Measurements from ENCODE around the gene NELL1.

Gene NELL1

DNA sequence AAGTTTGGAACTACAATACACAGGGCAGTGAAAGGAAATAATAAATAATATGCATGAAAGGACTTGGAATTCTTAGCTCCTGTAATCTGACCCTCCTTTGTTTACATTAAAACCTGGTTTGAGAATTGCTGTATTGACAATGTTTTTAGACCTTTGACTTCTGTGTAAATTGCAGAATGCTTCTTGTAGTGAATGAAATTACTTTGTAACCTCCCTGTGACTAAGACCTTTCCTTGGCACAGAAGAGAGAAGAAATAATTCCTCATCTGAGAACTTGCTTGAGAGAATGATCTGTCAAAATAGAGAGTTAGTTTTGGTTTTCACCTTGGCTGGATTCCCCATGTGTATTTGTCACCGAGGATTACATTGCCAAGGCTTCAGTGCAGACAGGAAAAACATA is 883.5 kb downstream of the NELL1 start:
- Histone ChIP-seq H3K36me3 (ENCODE audit: control insufficient read depth, insufficient read depth, low read length) (no peaks in the 10 kb centered on the region), H3K4me3 (ENCODE audit: low read length) (no peak overlapping the region), H3K27me3 (ENCODE audit: control insufficient read depth, insufficient read depth, low read length) (no peaks in the 10 kb centered on the region), H3K4me1 (ENCODE audit: control insufficient read depth, insufficient read depth, low read length) (no peaks in the 10 kb centered on the region), H3K27ac (ENCODE audit: low read length) (no peak overlapping the region), H3K9me3 (ENCODE audit: control insufficient read depth, insufficient read depth, low read length) (no peaks in the 10 kb centered on the region)
- no CpG with 5 or more reads among the region's 1 CpG for WGBS (ENCODE audit: insufficient coverage, insufficient read length)
- no peak for DNase-seq (ENCODE audit: low read depth, low spot score)

DNA sequence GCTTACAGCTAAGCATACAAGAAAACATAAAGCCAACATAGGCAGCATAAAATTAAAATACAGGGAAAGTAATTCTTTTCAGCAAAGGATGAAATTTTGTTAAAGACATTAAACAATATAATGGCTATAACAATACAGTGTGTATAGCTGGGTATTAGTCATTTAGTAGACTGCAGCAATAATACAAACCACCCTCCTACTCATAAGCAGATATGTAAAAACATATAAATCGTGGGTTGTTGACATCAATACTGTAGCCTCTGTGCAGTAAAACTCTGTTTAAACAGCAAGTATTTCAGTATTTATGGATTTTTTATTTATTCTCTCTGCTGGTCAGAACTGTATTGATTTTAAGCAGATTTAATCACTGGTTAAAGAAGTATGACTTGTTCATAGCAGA is 884.4 kb downstream of the NELL1 start:
- H3K4me1 ChIP-seq (ENCODE audit: control insufficient read depth, insufficient read depth, low read length), result no peaks in the 10 kb centered on the region
- WGBS (ENCODE audit: insufficient coverage, insufficient read length), result no CpG with 5 or more reads among the region's 1 CpG
- no peak overlapping the region for H3K4me3 ChIP-seq (ENCODE audit: low read length)
- H3K27ac ChIP-seq (ENCODE audit: low read length), result no peak overlapping the region
- H3K9me3 ChIP-seq (ENCODE audit: control insufficient read depth, insufficient read depth, low read length), result no peaks in the 10 kb centered on the region
- DNase-seq (ENCODE audit: low read depth, low spot score), result no peak
- no peaks in the 10 kb centered on the region for H3K36me3 ChIP-seq (ENCODE audit: control insufficient read depth, insufficient read depth, low read length)
- no peaks in the 10 kb centered on the region for H3K27me3 ChIP-seq (ENCODE audit: control insufficient read depth, insufficient read depth, low read length)

DNA sequence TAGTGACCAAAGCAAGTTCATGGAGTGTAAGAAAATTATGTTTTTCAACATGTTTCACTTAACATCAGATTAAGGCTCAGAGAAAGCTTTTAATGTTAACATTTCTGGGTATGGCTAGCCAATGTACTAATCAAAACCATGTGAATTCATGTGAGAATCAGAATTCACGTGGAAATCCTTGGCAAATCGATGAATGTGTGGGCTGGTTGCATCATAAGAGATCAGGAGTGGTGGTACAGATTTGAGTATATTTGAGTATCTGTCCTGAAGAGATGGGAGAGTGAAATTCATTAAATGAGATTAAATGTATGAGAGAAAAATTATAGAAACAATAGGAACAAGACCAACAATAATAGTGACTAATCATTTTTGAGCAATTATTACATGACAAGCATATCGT is 884.9 kb downstream of the NELL1 start:
- no CpG with 5 or more reads among the region's 3 CpGs for WGBS (ENCODE audit: insufficient coverage, insufficient read length)
- no peaks in the 10 kb centered on the region for H3K4me1 ChIP-seq (ENCODE audit: control insufficient read depth, insufficient read depth, low read length)
- no peaks in the 10 kb centered on the region for H3K27me3 ChIP-seq (ENCODE audit: control insufficient read depth, insufficient read depth, low read length)
- H3K9me3 ChIP-seq (ENCODE audit: control insufficient read depth, insufficient read depth, low read length), result no peaks in the 10 kb centered on the region
- no peaks in the 10 kb centered on the region for H3K36me3 ChIP-seq (ENCODE audit: control insufficient read depth, insufficient read depth, low read length)
- no peak overlapping the region for H3K4me3 ChIP-seq (ENCODE audit: low read length)
- no peak for DNase-seq (ENCODE audit: low read depth, low spot score)
- no peak overlapping the region for H3K27ac ChIP-seq (ENCODE audit: low read length)

DNA sequence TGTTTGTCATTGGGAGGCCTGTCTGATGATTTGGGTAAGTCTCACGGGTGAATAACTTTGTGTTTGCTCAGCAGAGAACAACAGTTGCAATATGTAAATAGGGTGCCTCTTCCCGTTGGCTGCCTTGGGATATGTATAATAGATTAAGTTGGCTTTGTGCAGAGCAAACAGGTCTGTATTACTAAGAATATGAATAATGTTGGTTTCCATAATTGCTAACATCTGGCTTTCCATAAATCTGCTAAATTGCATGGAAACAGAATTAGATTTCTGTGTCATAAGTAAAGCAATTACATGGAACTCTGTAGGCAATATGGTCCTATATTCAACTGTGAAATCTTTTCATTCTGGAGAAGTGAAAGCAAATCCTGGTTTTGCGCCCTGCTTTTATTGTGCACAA is 887.5 kb downstream of the NELL1 start:
- no peaks in the 10 kb centered on the region for H3K36me3 ChIP-seq (ENCODE audit: control insufficient read depth, insufficient read depth, low read length)
- H3K4me1 ChIP-seq (ENCODE audit: control insufficient read depth, insufficient read depth, low read length), result no peaks in the 10 kb centered on the region
- no peak for DNase-seq (ENCODE audit: low read depth, low spot score)
- H3K9me3 ChIP-seq (ENCODE audit: control insufficient read depth, insufficient read depth, low read length), result no peaks in the 10 kb centered on the region
- no peak overlapping the region for H3K27ac ChIP-seq (ENCODE audit: low read length)
- no peak overlapping the region for H3K4me3 ChIP-seq (ENCODE audit: low read length)
- H3K27me3 ChIP-seq (ENCODE audit: control insufficient read depth, insufficient read depth, low read length), result no peaks in the 10 kb centered on the region
- no CpG with 5 or more reads among the region's 3 CpGs for WGBS (ENCODE audit: insufficient coverage, insufficient read length)

DNA sequence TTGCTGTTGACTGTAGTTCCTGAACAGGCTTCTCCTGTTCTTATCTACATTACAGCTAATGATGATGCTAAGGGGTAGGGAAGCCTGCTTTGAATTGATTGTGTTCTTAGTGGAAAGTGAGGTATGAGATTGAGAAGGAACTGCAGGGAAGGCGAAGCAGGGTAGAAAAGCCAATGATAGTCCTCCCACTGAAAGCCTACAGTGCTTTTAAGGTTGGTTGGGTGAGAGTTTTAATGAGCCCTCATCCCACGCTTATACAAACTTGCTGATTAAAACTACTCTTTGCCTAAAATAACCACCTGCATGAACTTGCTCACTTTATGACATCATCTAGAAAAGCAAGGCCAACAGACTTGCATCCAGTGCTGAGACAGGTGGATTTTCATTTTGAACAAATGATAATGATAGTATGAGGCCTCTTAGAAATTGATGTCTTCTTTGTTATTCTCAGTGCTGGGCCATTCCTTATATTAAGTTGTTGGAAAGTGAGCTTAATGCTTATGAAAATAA is 891.1 kb downstream of the NELL1 start:
- Histone ChIP-seq H3K9me3 (ENCODE audit: control insufficient read depth, insufficient read depth, low read length) (no peaks in the 10 kb centered on the region), H3K4me1 (ENCODE audit: control insufficient read depth, insufficient read depth, low read length) (no peaks in the 10 kb centered on the region), H3K36me3 (ENCODE audit: control insufficient read depth, insufficient read depth, low read length) (no peaks in the 10 kb centered on the region), H3K27ac (ENCODE audit: low read length) (no peak overlapping the region), H3K27me3 (ENCODE audit: control insufficient read depth, insufficient read depth, low read length) (no peaks in the 10 kb centered on the region), H3K4me3 (ENCODE audit: low read length) (no peak overlapping the region)
- no peak for DNase-seq (ENCODE audit: low read depth, low spot score)
- WGBS (ENCODE audit: insufficient coverage, insufficient read length), result no CpG with 5 or more reads among the region's 2 CpGs

- Histone ChIP-seq H3K4me3 (ENCODE audit: low read length) (no peak overlapping the region), H3K36me3 (ENCODE audit: control insufficient read depth, insufficient read depth, low read length) (no peaks in the 10 kb centered on the region), H3K27ac (ENCODE audit: low read length) (no peak overlapping the region)
Measured at GRCh38 chr11:21561581-21561980, 892.2 kb downstream of the NELL1 start.

GRCh38 chr11:21564095-21564494 is 894.7 kb downstream of the NELL1 start:
- H3K27ac ChIP-seq (ENCODE audit: low read length), result no peak overlapping the region
- H3K9me3 ChIP-seq (ENCODE audit: control insufficient read depth, insufficient read depth, low read length), result no peaks in the 10 kb centered on the region
- H3K4me3 ChIP-seq (ENCODE audit: low read length), result no peak overlapping the region
- no peaks in the 10 kb centered on the region for H3K4me1 ChIP-seq (ENCODE audit: control insufficient read depth, insufficient read depth, low read length)
- no peak for DNase-seq (ENCODE audit: low read depth, low spot score)
- WGBS (ENCODE audit: insufficient coverage, insufficient read length), result no CpG with 5 or more reads among the region's 2 CpGs
- H3K36me3 ChIP-seq (ENCODE audit: control insufficient read depth, insufficient read depth, low read length), result no peaks in the 10 kb centered on the region
- no peaks in the 10 kb centered on the region for H3K27me3 ChIP-seq (ENCODE audit: control insufficient read depth, insufficient read depth, low read length)

More at GRCh38 chr11:21561581-21561980, 892.2 kb downstream of the NELL1 start:
- H3K4me1 ChIP-seq (ENCODE audit: control insufficient read depth, insufficient read depth, low read length), result no peaks in the 10 kb centered on the region
- no peaks in the 10 kb centered on the region for H3K27me3 ChIP-seq (ENCODE audit: control insufficient read depth, insufficient read depth, low read length)
- WGBS (ENCODE audit: insufficient coverage, insufficient read length), result no CpG with 5 or more reads among the region's 1 CpG
- no peaks in the 10 kb centered on the region for H3K9me3 ChIP-seq (ENCODE audit: control insufficient read depth, insufficient read depth, low read length)
- DNase-seq (ENCODE audit: low read depth, low spot score), result no peak

DNA sequence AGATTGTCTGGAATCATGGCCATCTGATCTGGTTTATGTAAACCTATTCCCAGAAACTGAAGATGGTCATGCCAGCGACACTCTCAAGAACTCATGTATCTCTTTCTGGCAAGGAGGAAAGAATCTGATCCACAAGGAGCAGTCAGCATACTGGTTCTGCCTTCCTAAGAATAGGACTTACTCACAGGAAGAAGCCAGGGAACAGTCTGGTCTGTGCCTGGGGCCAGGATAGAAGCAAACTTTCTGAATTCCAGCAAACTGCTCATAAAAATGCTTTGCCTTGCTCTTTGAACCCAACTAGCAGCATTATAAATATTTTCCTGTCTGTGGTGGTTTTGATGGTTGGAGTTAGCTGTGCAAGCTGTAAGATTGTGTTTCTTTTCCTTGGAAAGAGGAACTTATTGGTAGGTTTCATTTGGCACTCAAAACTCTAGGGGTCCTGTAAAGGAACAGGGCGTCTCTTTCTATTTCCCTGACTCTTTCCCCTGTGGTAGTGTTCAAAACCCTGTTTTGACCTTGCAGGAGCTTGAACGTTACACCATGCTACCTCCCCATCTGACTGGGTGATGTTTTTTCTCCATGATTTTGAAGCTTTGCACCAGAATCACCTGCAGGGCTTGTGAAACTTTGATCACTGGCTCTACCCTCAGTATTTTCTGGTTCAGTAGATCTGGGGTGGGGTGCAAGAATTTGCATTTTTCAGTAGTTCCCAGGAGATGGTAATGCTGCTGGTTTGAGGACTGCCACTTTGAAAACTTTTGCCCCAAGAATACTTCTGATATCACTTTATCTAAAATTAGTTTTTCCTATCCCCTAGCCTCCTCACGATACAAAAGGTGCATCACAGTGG is 895.7 kb downstream of the NELL1 start:
- no peak for DNase-seq (ENCODE audit: low read depth, low spot score)
- H3K4me3 ChIP-seq (ENCODE audit: low read length), result no peak overlapping the region
- H3K27ac ChIP-seq (ENCODE audit: low read length), result no peak overlapping the region
- H3K36me3 ChIP-seq (ENCODE audit: control insufficient read depth, insufficient read depth, low read length), result no peaks in the 10 kb centered on the region
- WGBS (ENCODE audit: insufficient coverage, insufficient read length), result no CpG with 5 or more reads among the region's 4 CpGs
- no peaks in the 10 kb centered on the region for H3K27me3 ChIP-seq (ENCODE audit: control insufficient read depth, insufficient read depth, low read length)
- no peaks in the 10 kb centered on the region for H3K9me3 ChIP-seq (ENCODE audit: control insufficient read depth, insufficient read depth, low read length)
- H3K4me1 ChIP-seq (ENCODE audit: control insufficient read depth, insufficient read depth, low read length), result no peaks in the 10 kb centered on the region

DNA sequence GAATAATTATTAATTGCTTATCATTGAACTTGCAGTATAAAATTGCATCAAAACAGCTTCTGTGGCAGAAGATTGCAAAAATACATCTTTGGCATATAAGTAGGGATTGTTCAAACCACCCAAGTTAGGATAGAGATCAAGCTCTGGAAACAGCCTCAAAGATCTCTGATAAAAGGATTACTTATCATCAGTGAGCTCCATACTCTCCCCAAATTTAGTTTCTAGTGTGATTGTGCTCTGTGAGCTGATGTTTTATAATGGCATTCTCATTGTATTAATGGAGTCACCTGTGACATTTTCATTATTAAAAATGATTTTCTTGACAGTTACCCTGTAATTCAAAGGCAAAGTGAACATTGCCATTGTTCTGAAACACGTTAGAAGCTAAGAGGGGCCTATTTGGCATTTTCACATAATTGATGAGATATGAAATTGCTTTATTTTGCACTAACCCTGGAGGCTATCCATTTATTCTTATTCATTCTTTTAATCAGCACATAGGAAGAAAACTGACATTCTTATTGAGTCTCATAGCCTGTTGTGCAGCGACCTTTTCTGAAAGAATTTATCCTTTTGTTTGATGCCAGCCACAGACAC is 897.2 kb downstream of the NELL1 start:
- no peaks in the 10 kb centered on the region for H3K36me3 ChIP-seq (ENCODE audit: control insufficient read depth, insufficient read depth, low read length)
- H3K9me3 ChIP-seq (ENCODE audit: control insufficient read depth, insufficient read depth, low read length), result no peaks in the 10 kb centered on the region
- no peak for DNase-seq (ENCODE audit: low read depth, low spot score)
- no peak overlapping the region for H3K4me3 ChIP-seq (ENCODE audit: low read length)
- no peaks in the 10 kb centered on the region for H3K4me1 ChIP-seq (ENCODE audit: control insufficient read depth, insufficient read depth, low read length)
- no peaks in the 10 kb centered on the region for H3K27me3 ChIP-seq (ENCODE audit: control insufficient read depth, insufficient read depth, low read length)
- H3K27ac ChIP-seq (ENCODE audit: low read length), result no peak overlapping the region
- WGBS (ENCODE audit: insufficient coverage, insufficient read length), result no CpG with 5 or more reads among the region's 2 CpGs

DNA sequence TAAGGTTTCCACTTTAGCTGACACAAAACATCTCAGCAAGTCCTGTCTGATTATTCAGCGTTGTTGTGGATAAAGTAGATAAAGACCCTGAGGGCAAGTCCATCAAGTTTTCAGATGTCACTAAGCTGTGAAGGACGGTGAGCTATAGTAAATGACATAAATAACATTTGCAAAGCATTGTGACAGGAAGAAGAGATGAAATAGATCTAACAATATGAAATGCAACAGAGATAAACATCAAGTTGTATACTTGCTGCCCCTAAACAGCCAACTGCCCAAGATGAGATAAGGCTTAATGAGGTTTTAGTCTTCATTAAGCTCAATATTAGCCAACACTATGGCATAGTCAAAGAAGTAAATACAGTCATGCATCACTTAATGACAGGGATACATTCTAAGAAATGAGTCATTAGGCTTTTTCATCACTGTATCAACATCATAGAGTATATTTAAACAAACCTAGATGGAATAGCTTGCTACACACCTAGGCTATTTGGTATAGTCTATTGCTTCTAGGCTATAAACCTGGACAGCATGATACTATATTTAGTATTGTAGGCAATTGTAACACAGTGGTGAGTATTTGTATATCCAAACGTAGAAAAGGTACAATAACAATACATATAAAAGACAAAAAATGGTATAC is 898.4 kb downstream of the NELL1 start:
- H3K4me1 ChIP-seq (ENCODE audit: control insufficient read depth, insufficient read depth, low read length), result no peaks in the 10 kb centered on the region
- H3K27ac ChIP-seq (ENCODE audit: low read length), result no peak overlapping the region
- H3K4me3 ChIP-seq (ENCODE audit: low read length), result no peak overlapping the region
- H3K36me3 ChIP-seq (ENCODE audit: control insufficient read depth, insufficient read depth, low read length), result no peaks in the 10 kb centered on the region
- no peak for DNase-seq (ENCODE audit: low read depth, low spot score)
- no peaks in the 10 kb centered on the region for H3K27me3 ChIP-seq (ENCODE audit: control insufficient read depth, insufficient read depth, low read length)
- WGBS (ENCODE audit: insufficient coverage, insufficient read length), result no CpG with 5 or more reads among the region's 3 CpGs
- H3K9me3 ChIP-seq (ENCODE audit: control insufficient read depth, insufficient read depth, low read length), result no peaks in the 10 kb centered on the region
